GM18951 (cell line): ENCODE measurements around the gene PDZD2.
"Not testable (repeated sequence)": the region's sequence is repeated elsewhere in the genome, so short reads cannot be mapped to it uniquely, and the experiment has no call there.

Experiments used
- POLR2A ChIP-seq: IDR thresholded peaks from 4 replicates; pipeline ENCODE4 v1.6.1; 2011; ENCODE audit warnings: mild to moderate bottlenecking; ENCODE audit not compliant: insufficient read length, insufficient read depth; ENCODE audit errors: extremely low read depth
- in situ Hi-C: fragments of 300-500 bp; cut with MboI; formaldehyde crosslinking; loops from one replicate; pipeline ENCODE4 v1.12.0; 2022; ENCODE audit warnings: low sequenced_read_pairs, mixed read lengths, inconsistent platforms; ENCODE audit not compliant: unreplicated experiment

PDZD2 gene

DNA sequence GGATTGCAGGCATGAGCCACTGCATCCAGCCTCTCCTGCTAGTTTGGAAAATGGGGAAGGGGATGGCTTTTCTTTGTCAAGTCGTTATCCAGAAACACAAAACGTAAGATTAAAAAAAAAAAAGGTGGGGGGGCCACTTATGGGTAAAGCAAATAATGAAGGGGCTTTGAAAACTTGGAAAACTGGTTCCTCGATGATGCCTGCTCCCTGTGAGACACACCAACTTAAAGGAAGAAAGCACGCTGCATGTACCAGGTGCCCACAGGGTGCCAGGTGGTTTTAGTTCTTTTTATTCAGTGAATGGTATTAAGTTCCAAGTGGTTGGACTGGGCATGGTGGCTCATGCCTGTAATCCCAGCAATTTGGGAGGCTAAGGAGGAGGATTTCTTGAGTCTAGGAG is 365.1 kb downstream of the PDZD2 start:
- TF ChIP-seq POLR2A = no peak
- in situ Hi-C loops = no loop called here

DNA sequence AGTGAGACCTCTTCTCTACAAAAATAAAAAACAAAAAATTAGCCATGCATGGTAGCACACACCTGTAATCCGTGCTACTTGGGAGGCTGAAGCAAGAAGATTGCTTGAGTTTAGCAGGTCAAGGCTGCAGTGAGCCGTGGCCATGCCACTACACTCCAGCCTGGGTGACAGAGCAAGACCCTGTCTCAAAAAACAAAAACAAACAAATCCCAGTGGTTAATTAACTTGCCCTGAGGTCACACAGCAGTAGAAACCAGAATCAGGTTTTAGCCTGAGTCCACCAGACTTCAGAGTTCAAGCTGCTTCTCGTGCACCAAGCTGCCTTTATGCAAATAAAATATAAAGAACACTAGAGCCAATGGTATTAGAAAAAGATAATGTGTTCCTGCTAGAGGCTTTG is 365.5 kb downstream of the PDZD2 start:
- TF ChIP-seq POLR2A = no peak
- in situ Hi-C loops = no loop called here

DNA sequence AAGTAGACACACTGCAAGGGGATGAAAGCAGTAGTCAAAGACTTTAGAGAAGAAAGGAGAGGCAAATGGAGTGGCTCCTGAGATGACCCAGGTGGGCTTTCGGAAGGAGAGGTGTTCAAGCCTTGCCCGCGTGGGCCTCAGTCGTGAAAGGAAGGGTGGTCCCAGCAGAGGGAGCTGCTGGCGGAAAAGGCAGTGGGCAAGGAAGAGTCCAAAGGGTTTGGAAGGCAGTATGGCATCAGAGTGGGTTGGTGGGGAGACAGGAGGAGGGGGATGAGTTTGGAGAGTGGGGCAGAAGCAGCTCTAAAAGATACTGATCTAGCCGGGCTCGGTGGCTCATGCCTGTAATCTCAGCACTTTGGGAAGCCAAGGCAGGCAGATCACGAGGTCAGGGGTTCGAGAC is 369.8 kb downstream of the PDZD2 start:
- in situ Hi-C loops = no loop called here

DNA sequence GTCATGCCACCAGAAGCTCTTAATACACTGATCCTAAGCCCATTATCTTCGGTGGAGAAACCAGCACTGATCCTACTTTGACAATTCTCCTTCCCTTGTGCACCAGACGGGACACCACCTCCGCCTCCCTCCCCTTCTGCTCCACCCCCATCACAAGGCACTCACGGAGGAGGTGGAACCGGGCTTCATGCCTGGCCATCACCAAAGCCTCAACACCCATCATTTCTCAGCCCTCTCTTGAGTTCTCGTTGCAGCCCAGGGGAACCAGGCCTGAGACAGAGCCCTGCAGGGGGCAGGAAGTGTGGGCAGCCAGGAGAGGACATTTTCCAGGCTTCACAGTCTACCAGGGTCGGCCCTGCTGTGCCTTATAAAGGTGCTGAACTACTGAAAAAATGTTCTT is 374.7 kb downstream of the PDZD2 start:
- no peak for TF ChIP-seq POLR2A
- in situ Hi-C loops = no loop called here

More for the DNA sequence above, 369.8 kb downstream of the PDZD2 start:
- no peak for TF ChIP-seq POLR2A

DNA sequence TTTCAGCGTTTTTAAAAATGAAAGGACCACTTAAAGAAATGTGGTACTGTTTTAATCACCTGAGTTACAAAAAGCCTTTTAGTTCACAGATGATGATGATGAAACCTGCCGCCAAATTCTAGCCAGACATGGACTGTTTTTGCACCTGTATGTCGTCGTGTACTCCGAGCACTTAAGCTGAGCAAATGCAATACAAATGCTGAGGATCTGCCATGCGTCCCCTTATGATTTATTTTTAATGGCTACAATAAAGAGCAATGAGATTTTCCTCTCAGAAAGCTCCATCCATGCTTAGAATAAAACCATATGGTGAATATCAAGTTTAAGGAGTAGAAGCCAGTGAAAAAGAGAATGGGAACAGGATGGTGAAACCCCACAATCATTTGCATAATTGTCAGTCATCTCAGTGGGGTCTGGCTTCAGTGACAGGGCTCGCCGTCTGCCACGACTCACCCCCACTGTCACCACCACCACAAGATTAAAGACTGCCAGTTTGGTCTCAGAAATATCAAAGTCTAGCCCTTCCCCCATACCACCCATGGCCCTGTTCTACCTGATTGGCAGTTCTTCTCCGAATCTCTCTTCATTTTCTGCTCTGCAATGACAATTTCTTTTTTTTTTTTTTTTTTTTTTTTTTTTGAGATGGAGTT is 375.3 kb downstream of the PDZD2 start:
- no peak for TF ChIP-seq POLR2A
- in situ Hi-C loops = no loop called here

DNA sequence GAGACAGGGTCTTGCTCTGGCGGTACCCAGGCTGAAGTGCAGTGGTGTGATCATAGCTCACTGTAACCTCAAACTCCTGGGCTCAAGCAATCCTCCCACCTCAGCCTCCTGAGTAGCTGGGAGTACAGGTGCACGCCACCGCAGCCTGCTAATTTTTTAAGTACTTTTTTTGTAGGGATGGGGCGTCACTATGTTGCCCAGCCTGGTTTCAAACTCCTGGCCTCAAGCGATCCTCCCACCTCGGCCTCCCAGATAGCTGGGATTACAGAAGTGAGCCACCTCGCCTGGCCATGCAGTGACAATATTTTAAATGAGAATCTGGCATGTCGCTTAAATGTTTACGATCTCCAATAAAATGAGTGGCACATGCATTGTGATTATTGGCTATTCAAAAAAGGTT is 376.3 kb downstream of the PDZD2 start:
- in situ Hi-C loops = not testable (repeated sequence)

DNA sequence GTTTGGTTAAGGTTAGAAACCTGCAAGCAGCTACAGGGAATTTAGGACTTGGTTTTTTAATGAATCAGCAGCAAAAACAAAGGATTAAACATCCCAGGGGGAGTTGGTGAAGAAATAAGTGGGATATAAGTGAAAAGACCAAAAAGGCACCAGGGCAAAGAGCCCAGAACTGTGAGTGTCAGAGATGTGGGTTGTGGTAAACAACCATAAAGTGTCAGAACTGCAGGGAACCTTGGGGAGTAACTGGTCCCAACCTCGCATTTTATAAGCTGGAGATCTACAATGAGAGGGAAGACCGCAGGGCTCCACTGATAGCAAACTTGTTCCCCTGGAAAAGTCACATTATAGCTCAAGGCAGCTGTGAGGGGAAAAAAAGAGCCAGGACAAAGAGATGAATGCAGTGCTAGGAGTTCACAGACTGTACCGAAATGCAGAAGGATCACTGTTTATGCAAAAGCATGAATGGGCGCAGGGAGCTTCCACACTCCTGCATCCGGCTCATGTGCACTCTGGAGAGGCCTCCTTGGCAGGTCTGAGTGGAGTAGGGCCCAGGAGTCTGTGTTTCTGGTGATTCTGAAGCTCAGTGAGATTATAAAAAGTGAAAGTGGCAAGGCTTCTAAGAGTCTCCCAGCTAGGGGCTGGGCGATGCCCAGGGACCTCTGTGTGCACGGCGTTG is 378.9 kb downstream of the PDZD2 start:
- in situ Hi-C loops = no loop called here
- TF ChIP-seq POLR2A = no peak

DNA sequence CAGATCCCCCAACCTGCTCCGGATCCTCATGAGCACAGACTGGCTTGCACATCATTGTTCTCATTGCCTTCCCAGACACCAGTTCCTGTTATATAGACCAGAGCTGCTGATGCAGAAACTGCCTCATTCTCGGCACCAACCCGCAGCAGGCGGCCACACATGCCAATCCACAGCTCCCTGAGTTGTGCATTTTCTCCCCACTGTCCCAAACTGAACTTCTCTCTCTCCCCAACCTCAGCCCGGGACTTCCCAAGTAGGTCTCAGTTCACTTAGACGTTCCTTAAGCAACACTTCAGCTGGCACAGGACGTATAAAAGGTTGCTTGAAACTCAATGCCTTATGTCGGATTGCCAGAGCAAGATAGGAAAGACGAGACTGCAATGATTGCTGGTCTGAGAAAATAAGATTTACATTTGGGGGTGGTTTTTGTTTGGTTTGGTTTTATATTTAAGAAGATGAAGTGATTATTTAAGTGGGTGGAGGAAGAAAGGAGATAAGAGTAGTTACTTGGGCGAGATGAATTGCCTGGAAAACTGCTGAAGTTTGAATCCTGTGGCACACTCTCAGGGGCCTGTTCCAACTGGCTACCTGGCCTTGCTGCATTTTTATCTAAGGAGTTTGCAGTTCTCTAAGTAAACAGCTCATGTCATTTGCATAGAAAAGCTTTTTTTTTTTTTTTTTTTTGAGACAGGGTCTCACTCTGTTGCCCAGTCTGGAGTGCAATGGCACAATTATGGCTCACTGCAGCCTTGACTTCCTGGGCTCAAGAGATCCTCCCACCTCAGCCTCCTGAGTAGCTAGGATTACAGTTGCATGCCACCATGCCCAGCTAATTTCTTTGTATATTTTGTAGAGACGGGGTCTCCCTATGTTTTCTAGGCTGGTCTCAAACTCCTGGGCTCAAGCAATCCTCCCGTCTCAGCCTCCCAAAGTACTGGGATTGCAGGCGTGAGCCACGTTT is 379.8 kb downstream of the PDZD2 start:
- no peak for TF ChIP-seq POLR2A
- in situ Hi-C loops = no loop called here

DNA sequence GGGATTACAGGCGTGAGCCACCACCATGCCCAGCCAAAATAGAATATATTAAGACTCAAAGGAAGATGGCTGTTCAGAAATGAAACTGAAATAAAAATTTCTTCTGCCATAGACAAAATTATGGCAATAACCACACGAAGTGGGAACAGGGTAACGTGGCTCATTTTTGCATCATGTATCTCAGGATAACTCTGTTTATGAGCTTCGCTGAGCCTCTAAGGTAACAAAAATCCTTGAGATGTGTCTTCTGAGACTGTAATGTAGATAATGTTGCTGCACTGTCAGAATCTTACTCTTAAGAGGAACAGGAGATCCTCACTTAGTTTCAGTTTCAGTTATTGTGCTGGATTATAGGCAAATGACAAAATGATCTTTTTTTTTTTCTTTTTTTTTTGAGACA is 381.3 kb downstream of the PDZD2 start:
- in situ Hi-C loops = no loop called here
- peak; percentile 22 for TF ChIP-seq POLR2A

DNA sequence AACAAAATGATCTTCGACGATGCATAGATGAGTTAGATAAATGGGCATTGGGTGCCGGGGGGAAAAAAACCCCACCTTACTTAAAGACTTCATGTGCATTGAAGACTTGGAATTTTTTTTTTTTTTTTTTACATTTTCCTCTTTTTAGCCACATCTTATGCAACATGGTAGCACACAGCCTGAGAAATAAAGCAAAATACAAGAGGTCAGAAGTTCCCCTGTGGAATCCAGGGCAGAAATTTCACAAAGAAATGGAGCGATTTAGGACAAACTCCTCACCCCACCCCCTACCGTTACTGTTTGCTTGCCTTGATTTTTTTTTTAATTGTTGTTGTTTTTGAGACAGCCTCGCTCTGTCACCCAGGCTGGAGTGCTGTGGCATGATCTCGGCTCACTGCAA is 382.0 kb downstream of the PDZD2 start:
- in situ Hi-C loops = no loop called here
- TF ChIP-seq POLR2A = no peak

DNA sequence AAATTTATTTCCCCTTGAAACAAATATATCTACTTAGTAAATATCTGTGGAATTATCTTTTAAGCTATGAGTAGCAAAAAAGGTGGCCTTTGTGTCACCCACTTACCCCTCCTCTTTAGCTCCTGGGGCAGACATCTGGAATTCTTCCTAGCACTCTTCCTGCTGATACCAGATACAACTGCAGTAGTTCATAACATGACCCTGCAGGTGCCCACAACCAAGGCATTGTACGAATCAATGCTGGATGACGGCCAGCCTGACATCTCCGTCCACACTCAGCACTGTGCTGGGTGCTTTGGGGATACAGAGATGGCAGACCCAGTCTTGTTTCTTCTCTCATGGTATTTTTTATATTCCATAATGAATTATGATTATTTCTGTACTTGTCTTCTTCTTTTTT is 382.8 kb downstream of the PDZD2 start:
- in situ Hi-C loops = no loop called here
- TF ChIP-seq POLR2A = no peak

DNA sequence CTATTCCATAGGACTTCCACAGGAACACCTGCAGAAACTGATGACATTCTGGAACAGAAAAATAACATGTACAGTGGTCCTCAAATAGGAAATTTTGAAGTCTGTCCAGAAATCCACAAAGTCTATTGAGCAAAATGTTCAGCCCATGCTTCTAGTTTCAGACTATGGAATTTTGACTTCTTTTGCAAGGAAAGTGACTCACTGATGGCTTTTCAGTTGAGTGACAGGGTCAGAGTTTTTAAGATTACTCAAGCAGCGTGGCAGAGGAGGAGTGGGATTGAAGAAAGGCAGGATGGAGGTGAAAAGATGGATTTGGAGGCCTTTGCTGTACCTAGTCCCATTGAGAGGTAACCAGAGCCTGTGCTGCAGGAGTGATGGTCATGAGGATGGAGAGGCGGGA is 383.7 kb downstream of the PDZD2 start:
- in situ Hi-C loops = no loop called here
- TF ChIP-seq POLR2A = no peak

DNA sequence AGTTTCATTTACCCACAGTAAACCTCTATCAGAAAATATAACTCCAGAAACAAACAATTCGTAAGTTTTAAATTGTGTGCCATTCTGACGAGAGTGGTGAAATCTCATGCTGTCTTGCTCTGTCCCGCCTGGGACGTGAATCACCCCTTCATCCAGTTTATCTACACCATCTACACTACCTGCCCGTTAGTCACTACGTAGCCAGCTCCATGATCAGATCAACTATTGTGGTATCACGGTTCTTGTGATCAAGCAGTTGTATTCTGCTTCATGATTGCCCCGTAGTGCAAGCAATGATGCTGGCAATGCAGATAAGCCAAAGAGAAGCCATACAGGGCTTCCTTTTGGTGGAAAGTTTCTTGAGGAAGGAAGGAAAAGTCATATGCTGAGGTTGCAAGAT is 384.9 kb downstream of the PDZD2 start:
- no peak for TF ChIP-seq POLR2A

More for the DNA sequence above, 384.9 kb downstream of the PDZD2 start:
- in situ Hi-C loops = no loop called here
